HS-5 (cell line): Measurements from ENCODE around the gene LIPJ.

ENCODE experiments used
- DNase-seq: peaks from one replicate; pipeline ENCODE4 v3.0.0-alpha.2; 2012; ENCODE audit warnings: low read depth

The LIPJ gene

GRCh38 chr10:88598055-88598454 lies 11.5 kb downstream of the LIPJ start:
- DNase-seq: no peak

- DNase-seq: no peak
Observed at GRCh38 chr10:88608052-88608732, 21.6 kb downstream of the LIPJ start.

GRCh38 chr10:88608780-88609179 lies 22.2 kb downstream of the LIPJ start:
- DNase-seq: no peak

- no peak for DNase-seq
Observed at GRCh38 chr10:88616250-88616977, 29.9 kb downstream of the LIPJ start.

- DNase-seq: no peak
Observed at GRCh38 chr10:88617772-88618300, 31.3 kb downstream of the LIPJ start.

GRCh38 chr10:88618496-88618895 lies 31.9 kb downstream of the LIPJ start:
- DNase-seq: no peak

GRCh38 chr10:88620441-88620840 lies 33.9 kb downstream of the LIPJ start:
- DNase-seq: no peak

- DNase-seq: no peak
Observed at GRCh38 chr10:88623835-88624234, 37.3 kb downstream of the LIPJ start.

- DNase-seq: no peak
Observed at GRCh38 chr10:88624840-88625239, 38.3 kb downstream of the LIPJ start.

- no peak for DNase-seq
Observed at GRCh38 chr10:88640186-88640585, 53.6 kb downstream of the LIPJ start.

- no peak for DNase-seq
Observed at GRCh38 chr10:88642209-88642608, 55.6 kb downstream of the LIPJ start.

GRCh38 chr10:88642963-88643362 lies 56.4 kb downstream of the LIPJ start:
- no peak for DNase-seq

- no peak for DNase-seq
Observed at GRCh38 chr10:88647061-88647615, 60.6 kb downstream of the LIPJ start.

- peak; percentile 91 for DNase-seq
Observed at GRCh38 chr10:88651101-88651551, 64.6 kb downstream of the LIPJ start.

- no peak for DNase-seq
Observed at GRCh38 chr10:88652616-88653015, 66.1 kb downstream of the LIPJ start.
